ENCODE results near the gene ACTN4.
A peak's percentile ranks its signal among the peaks of the same experiment; 100 is the strongest.

The ACTN4 gene

GRCh38 chr19:38718747-38719543, 71.5 kb downstream of the ACTN4 start:
- peaks cover 2 to 10% of the 10 kb centered on the region in 2 donors for H3K4me1 Mint-ChIP-seq
- ATAC-seq (replicated peaks) (no peak), DNase-seq (no peak)
- H3K36me3 Mint-ChIP-seq = peaks cover 29 to 55% of the 10 kb centered on the region in 2 donors
- H3K4me3 Mint-ChIP-seq = no peak overlapping the region
- H3K27me3 Mint-ChIP-seq = no peaks in the 10 kb centered on the region
- H3K27ac Mint-ChIP-seq = no peak overlapping the region
- H3K9me3 Mint-ChIP-seq = no peaks in the 10 kb centered on the region

DNA sequence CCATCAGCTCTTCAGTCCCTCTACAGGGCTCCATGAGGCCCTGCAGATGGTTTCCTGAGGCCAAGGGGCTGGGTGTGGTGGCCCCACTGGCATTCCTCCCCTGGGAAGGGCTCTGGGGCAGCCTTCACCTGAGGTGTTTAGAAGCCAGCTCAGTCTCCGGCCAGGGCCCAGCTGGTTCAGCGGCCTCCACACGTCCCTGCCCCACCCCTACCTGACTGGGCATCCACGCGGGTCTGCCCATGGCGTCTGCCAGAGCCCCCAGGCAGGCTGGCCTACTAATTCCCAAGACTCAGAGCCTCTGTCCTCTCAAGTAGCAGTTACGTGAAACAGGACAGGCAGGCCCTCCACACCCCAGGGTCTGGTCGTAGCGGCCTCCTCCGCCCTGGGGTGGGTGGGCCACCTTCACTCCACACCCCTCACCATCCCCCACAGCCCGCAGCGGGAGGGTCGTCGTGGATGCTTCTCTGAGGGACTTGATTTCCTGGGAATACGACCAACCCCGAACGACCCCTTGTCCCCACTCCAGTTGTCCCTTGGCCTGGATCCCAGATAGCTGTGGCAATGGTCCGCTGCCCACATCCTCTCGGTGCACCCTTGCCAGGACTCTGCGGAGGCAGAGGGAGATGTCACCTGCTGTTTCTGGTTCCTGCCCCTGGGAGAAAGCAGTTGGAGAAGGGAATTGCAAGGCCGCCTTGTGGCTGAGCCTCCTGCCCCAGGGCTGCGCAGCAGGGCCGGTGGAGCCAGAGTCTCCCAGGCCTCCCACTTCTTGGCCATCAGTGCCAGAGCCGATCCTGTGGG, 72.5 kb downstream of the ACTN4 start:
- DNase-seq = no peak
- Mint-ChIP-seq H3K4me3 (no peak overlapping the region), H3K4me1 (peaks cover 2 to 10% of the 10 kb centered on the region in 2 donors), H3K27me3 (no peaks in the 10 kb centered on the region), H3K36me3 (peaks cover 33 to 46% of the 10 kb centered on the region in 2 donors), H3K9me3 (no peaks in the 10 kb centered on the region), H3K27ac (peak overlapping the region; percentile 69)
- ATAC-seq (replicated peaks) = no peak

DNA sequence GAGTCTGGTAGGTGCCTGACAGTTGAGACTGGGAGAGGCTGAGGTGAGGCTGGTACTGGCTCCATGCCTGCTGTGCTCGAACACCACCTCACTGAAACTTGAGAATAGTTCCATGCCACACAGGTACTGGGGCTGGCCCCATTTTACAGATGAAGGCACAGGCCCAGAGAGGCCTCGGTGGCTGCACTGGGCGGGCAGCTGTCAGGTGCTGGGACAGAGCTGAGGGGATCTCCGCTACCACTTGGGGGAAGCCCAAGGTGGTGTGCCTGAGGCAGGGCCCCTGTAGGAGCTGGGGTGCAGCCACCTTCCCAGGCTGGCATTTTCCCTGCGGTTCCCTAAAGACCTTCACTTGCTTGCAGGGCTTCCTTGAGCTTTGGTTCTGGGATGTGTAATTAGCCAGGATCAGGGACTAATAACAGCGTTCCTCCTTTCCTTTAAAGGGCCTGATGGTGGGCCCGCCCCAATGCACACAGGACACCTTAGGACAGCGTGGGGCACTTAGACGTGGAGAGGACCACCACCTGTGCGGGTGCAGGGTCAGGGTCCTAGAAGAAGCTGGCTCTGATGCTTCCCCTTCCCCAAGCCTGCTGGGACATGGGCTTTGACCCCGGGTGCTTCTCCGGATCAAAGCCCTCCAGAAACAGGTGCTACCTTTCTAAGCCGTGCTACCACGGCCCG, 73.2 kb downstream of the ACTN4 start:
- ATAC-seq (replicated peaks) = peak; percentile 65 to 79
- Mint-ChIP-seq H3K36me3 (peaks cover 33 to 46% of the 10 kb centered on the region in 2 donors), H3K4me1 (peaks cover 2 to 10% of the 10 kb centered on the region in 2 donors)

GRCh38 chr19:38721496-38721895, 74.0 kb downstream of the ACTN4 start:
- no peak for ATAC-seq (replicated peaks)
- Mint-ChIP-seq H3K4me3 (no peak overlapping the region), H3K36me3 (peaks cover 35 to 49% of the 10 kb centered on the region in 2 donors), H3K4me1 (peaks cover 2 to 10% of the 10 kb centered on the region in 2 donors), H3K27me3 (no peaks in the 10 kb centered on the region), H3K27ac (no peak overlapping the region), H3K9me3 (no peaks in the 10 kb centered on the region)
- no peak for DNase-seq

More for the DNA sequence above, 73.2 kb downstream of the ACTN4 start:
- Mint-ChIP-seq H3K4me3 (no peak overlapping the region), H3K27ac (peak overlapping the region; percentile 69), H3K27me3 (no peaks in the 10 kb centered on the region), H3K9me3 (no peaks in the 10 kb centered on the region)
- no peak for DNase-seq

GRCh38 chr19:38721979-38722773, 74.7 kb downstream of the ACTN4 start:
- no peaks in the 10 kb centered on the region for H3K27me3 Mint-ChIP-seq

DNA sequence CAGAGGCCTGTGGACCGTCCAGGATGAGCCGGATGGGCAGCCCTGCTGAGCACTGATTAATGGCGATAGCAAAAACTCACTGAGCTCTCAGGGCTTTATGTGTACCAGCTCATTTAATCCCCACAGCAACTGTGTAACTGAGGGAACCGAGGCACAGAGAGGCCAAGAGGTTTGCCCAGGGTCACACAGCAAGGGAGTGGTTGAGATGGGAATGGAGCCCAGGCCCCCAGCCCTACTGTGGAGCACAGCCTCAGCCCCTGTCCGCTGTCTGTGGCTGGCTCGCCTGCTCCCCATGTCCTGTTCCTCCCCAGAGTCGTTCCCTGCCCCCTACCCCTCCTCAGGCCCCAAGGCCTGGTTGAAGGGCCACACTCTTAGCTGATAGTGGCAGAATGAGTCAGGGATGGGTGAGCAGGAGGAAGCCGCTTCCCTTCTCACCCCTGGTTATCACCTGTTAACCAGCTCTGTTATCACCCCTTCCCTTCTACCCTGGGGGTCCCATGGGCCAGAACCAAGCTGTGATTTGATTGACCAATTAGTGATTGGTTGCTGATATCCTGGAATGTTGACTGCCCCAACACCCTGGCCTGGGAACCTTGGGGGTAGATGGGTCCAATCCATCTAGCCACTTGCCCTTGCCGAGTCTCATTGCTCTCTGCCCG, 75.6 kb downstream of the ACTN4 start:
- peaks cover 33 to 51% of the 10 kb centered on the region in 2 donors for H3K36me3 Mint-ChIP-seq
- no peak overlapping the region for H3K4me3 Mint-ChIP-seq
- peak overlapping the region; percentile 59 for H3K27ac Mint-ChIP-seq
- H3K27me3 Mint-ChIP-seq = no peaks in the 10 kb centered on the region
- no peak for DNase-seq
- no peak for ATAC-seq (replicated peaks)
- peaks cover 8 to 14% of the 10 kb centered on the region in 2 donors for H3K4me1 Mint-ChIP-seq
- H3K9me3 Mint-ChIP-seq = no peaks in the 10 kb centered on the region

More at GRCh38 chr19:38721979-38722773, 74.7 kb downstream of the ACTN4 start:
- H3K4me1 Mint-ChIP-seq = peaks cover 6 to 14% of the 10 kb centered on the region in 2 donors
- no peak for DNase-seq
- peaks cover 33 to 50% of the 10 kb centered on the region in 2 donors for H3K36me3 Mint-ChIP-seq
- H3K9me3 Mint-ChIP-seq = no peaks in the 10 kb centered on the region
- no peak overlapping the region for H3K4me3 Mint-ChIP-seq
- peak overlapping the region; percentile 62 for H3K27ac Mint-ChIP-seq
- ATAC-seq (replicated peaks) = no peak

GRCh38 chr19:38723606-38723965, 76.1 kb downstream of the ACTN4 start:
- H3K27me3 Mint-ChIP-seq = no peaks in the 10 kb centered on the region
- H3K4me1 Mint-ChIP-seq = peaks cover 9 to 14% of the 10 kb centered on the region in 2 donors

DNA sequence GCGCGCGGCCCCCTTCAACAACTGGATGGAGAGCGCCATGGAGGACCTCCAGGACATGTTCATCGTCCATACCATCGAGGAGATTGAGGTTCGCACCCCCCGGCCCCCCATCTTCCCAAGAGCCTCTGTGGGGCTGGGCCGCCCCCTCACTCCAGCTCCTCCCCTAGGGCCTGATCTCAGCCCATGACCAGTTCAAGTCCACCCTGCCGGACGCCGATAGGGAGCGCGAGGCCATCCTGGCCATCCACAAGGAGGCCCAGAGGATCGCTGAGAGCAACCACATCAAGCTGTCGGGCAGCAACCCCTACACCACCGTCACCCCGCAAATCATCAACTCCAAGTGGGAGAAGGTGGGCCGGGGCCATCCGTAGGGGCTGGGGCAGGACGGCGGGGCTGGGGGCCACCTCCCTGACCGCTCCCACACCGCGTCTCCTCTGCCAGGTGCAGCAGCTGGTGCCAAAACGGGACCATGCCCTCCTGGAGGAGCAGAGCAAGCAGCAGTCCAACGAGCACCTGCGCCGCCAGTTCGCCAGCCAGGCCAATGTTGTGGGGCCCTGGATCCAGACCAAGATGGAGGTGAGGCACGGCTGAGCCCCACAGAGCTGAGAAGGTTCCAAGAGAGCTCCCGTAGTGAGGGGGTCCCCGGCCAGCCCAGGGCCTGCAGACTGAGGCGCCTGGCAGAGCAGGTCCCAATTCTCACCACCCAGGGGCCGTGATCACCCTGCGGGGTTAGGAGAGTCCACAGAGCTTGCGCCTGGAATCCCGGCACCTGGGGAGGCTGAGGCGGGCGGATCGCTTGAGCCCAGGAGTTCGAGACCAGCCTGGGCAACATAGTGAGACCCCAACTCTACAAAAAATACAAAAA, 76.8 kb downstream of the ACTN4 start:
- Mint-ChIP-seq H3K27me3 (no peaks in the 10 kb centered on the region), H3K9me3 (no peaks in the 10 kb centered on the region), H3K36me3 (peaks cover 38 to 54% of the 10 kb centered on the region in 2 donors), H3K4me3 (no peak overlapping the region), H3K4me1 (peaks cover 9 to 14% of the 10 kb centered on the region in 2 donors), H3K27ac (no peak overlapping the region)
- ATAC-seq (replicated peaks) (no peak), DNase-seq (no peak)

More at GRCh38 chr19:38723606-38723965, 76.1 kb downstream of the ACTN4 start:
- peak overlapping the region; percentile 59 for H3K27ac Mint-ChIP-seq
- DNase-seq (no peak), ATAC-seq (replicated peaks) (no peak)
- peaks cover 35 to 53% of the 10 kb centered on the region in 2 donors for H3K36me3 Mint-ChIP-seq
- no peaks in the 10 kb centered on the region for H3K9me3 Mint-ChIP-seq
- no peak overlapping the region for H3K4me3 Mint-ChIP-seq

DNA sequence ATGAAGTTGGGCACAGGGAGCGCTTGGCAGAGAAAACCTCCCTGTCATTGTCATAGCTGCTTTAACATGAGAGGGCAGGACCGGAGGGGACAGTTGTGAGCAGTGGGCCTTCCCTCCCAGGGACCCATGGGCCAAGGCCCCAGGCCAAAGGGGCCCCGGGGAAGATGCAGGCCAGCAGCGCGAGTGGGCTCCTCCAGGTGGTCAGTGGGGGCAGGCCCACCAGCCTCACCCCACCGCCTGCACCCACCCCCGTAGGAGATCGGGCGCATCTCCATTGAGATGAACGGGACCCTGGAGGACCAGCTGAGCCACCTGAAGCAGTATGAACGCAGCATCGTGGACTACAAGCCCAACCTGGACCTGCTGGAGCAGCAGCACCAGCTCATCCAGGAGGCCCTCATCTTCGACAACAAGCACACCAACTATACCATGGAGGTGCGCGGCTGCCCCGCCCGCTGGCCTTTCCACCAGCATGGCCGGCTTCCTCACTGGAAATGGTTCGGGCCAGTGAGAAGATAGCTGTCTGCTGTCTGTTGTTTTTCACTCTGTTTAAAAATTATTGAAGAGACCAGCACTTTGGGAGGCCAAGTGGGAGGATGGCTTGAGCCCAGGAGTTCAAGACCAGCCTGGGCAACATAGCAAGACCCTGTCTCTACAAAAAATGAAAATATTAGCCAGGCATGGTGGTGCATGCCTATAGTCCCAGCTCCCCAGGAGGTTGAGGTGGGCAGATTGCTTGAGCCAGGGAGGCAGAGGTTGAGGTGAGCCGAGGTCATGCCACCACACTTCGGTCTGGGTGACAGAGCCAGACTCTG, 78.2 kb downstream of the ACTN4 start:
- H3K27me3 Mint-ChIP-seq = no peaks in the 10 kb centered on the region

GRCh38 chr19:38726284-38726673, 78.8 kb downstream of the ACTN4 start:
- no peak for ATAC-seq (replicated peaks)
- Mint-ChIP-seq H3K27me3 (no peaks in the 10 kb centered on the region), H3K27ac (peak overlapping the region; percentile 67), H3K4me3 (no peak overlapping the region), H3K36me3 (peaks cover 42 to 54% of the 10 kb centered on the region in 2 donors), H3K4me1 (peaks cover 9 to 11% of the 10 kb centered on the region in 2 donors), H3K9me3 (no peaks in the 10 kb centered on the region)
- DNase-seq = no peak

More for the DNA sequence above, 78.2 kb downstream of the ACTN4 start:
- ATAC-seq (replicated peaks) (no peak), DNase-seq (no peak)
- H3K27ac Mint-ChIP-seq = peak overlapping the region; percentile 56
- peaks cover 42 to 54% of the 10 kb centered on the region in 2 donors for H3K36me3 Mint-ChIP-seq
- H3K4me3 Mint-ChIP-seq = no peak overlapping the region
- peaks cover 9 to 13% of the 10 kb centered on the region in 2 donors for H3K4me1 Mint-ChIP-seq
- no peaks in the 10 kb centered on the region for H3K9me3 Mint-ChIP-seq

- Mint-ChIP-seq H3K4me3 (no peak overlapping the region), H3K4me1 (peaks cover 9 to 15% of the 10 kb centered on the region in 2 donors), H3K9me3 (no peaks in the 10 kb centered on the region), H3K27me3 (no peaks in the 10 kb centered on the region), H3K36me3 (peaks cover 42 to 57% of the 10 kb centered on the region in 2 donors), H3K27ac (peak overlapping the region; percentile 67)
- DNase-seq = no peak
- ATAC-seq (replicated peaks) = no peak
Observed at GRCh38 chr19:38726761-38727301, 79.4 kb downstream of the ACTN4 start.
